SJSA1 (cell line): ENCODE data around the gene PROB1. TPM values are rescaled to one million over a fixed set of nuclear protein-coding genes. Genes with fewer than 3 reads are reported as not detected.
"Not testable (repeated sequence)": the region's sequence is repeated elsewhere in the genome, so short reads cannot be mapped to it uniquely, and the experiment has no call there.

Experiments used
- DNase-seq, 2 experiments: peaks; one replicate each; pipeline ENCODE4 v3.0.0-alpha.2; 2015 to 2020; ENCODE audit warnings: low spot score in 2 of 2, low read depth in 1 of 2
- H3K27ac ChIP-seq: fragments of 250-450 bp; sonication (Bioruptor Pico); 2 replicates; pipeline ENCODE4 v1.5.1; 2020; ENCODE audit warnings: mild to moderate bottlenecking, moderate library complexity
- H3K27me3 ChIP-seq: fragments of 250-450 bp; sonication (Bioruptor Pico); replicated peaks from 2 replicates; pipeline ENCODE4 v1.5.1; 2020; ENCODE audit warnings: mild to moderate bottlenecking, moderate library complexity
- H3K36me3 ChIP-seq: fragments of 250-450 bp; sonication (Bioruptor Pico); 2 replicates; pipeline ENCODE4 v1.5.1; 2020; ENCODE audit warnings: mild to moderate bottlenecking
- H3K4me1 ChIP-seq: fragments of 250-450 bp; sonication (Bioruptor Pico); replicated peaks from 2 replicates; pipeline ENCODE4 v1.6.1; 2021; ENCODE audit warnings: mild to moderate bottlenecking
- H3K4me3 ChIP-seq: fragments of 250-450 bp; sonication (Bioruptor Pico); 2 replicates; pipeline ENCODE4 v1.5.1; 2020; ENCODE audit warnings: mild to moderate bottlenecking
- H3K9me3 ChIP-seq: fragments of 250-450 bp; sonication (Bioruptor Pico); replicated peaks from 2 replicates; pipeline ENCODE4 v1.5.1; 2020; ENCODE audit warnings: mild to moderate bottlenecking
- total RNA-seq: library from RNA; depleted of rRNA; stranded (reverse); fragments of >200 nt; shearing (Covaris generic); gene quantifications from 2 replicates; pipeline ENCODE4 v1.2.3, GENCODE V29; 2014; rRNA removed

The PROB1 gene
- 0.25 and 0.58 TPM in 2 replicates for total RNA-seq

DNA sequence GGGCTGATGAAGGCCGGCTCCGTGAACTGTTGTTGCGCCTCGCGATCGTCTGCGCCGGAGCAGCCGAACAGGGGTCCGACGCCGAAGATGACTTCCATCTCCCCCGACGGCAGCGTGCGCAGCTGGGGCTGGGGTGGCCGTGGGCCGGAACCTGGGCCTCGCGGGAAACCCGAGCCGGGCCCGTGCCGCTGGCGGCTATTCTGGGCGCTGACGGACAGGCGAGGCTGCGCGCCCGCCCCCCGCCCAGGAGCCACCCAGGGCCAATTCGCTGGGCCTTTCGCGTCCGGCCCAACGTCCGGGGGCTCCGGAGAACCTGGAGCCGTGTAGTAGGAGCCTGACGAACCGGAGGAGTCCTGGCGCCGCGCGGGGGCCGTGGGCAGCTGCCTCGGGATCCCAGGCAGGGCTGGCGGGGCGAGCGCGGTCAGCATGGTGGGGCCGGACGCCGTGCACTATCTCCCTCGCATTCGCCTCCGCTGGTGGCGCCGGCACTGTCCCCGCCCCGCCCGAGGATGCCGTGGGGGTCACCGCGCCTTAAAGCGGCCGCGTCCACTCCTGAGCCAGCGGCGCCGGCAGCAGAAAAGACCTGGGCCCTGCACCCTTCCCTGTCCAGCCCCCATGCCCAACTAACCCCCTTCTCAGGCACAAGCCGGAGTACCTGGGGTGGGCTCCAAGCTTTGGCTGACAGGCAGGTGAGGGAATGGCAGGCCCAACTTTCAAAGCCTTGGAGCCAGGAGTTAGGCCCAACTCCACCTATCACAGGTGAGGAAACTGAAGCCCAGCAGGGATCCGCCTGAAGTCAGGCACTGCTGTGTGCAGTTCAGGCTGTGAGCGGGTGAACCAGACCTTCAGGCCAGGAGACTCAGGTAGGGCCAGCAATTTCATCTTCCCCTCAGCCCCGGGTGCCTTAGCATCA is at the start of gene PROB1:
TSS of gene PROB1 (minus strand) at position 451 of the 913 bp plus-strand sequence. CDS start at position 428, 23 bp downstream.
- peaks cover 15% of the 10 kb centered on the region for H3K9me3 ChIP-seq
- no peak within 1 kb of the TSS for H3K27ac ChIP-seq
- no peak for DNase-seq

GRCh38 chr5:139443831-139444453 is 49.0 kb upstream of the PROB1 start:
- Histone ChIP-seq H3K27me3 (no peaks in the 10 kb centered on the region), H3K9me3 (no peaks in the 10 kb centered on the region), H3K4me3 (no peak overlapping the region), H3K4me1 (peaks cover 34% of the 10 kb centered on the region), H3K27ac (0 out of 2 replicates have a peak overlapping the region, but pooled peaks have one; percentile 2), H3K36me3 (no peaks in the 10 kb centered on the region)
- DNase-seq: peak in 1 of 2 experiments; percentile 62

More for the DNA sequence above, at the start of gene PROB1:
- H3K4me3 ChIP-seq: no peak within 1 kb of the TSS
- no peaks in the 10 kb centered on the region for H3K36me3 ChIP-seq
- H3K4me1 ChIP-seq: peaks cover 32% of the 10 kb centered on the region
- peaks cover 14% of the 10 kb centered on the region for H3K27me3 ChIP-seq

DNA sequence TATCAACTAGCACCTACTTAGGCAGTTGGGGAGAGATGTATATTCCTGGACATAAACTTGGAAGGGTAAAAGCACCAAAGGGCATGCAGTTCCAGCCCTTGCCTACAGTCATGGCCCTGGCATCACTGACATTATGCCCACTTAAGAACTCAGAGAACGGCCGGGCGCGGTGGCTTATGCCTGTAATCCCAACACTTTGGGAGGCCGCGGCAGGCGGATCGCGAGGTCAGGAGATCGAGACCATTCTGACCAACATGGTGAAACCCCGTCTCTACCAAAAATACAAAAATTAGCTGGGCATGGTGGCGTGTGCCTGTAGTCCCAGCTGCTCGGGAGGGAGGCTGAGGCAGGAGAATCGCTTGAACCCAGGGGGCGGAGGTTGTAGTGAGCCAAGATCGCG is 45.5 kb upstream of the PROB1 start:
- H3K27ac ChIP-seq, H3K4me3 ChIP-seq, H3K36me3 ChIP-seq, H3K9me3 ChIP-seq, DNase-seq, H3K27me3 ChIP-seq: not testable (repeated sequence)
- H3K4me1 ChIP-seq: peaks cover 29% of the 10 kb centered on the region

GRCh38 chr5:139439013-139439903 is 44.4 kb upstream of the PROB1 start, which contains the start of gene DNAJC18:
Gene DNAJC18, minus strand, starts transcription at chr5:139439525. Its CDS starts 80 bp downstream, at chr5:139439445.
- Histone ChIP-seq H3K4me1 (peaks cover 23% of the 10 kb centered on the region), H3K27me3 (no peaks in the 10 kb centered on the region), H3K4me3 (peak within 1 kb of the TSS; percentile 77), H3K27ac (peak within 1 kb of the TSS; percentile 85), H3K9me3 (no peaks in the 10 kb centered on the region), H3K36me3 (no peaks in the 10 kb centered on the region; the same call in none of the 2 replicates)
- peak; percentile 89 to 97 for DNase-seq

DNA sequence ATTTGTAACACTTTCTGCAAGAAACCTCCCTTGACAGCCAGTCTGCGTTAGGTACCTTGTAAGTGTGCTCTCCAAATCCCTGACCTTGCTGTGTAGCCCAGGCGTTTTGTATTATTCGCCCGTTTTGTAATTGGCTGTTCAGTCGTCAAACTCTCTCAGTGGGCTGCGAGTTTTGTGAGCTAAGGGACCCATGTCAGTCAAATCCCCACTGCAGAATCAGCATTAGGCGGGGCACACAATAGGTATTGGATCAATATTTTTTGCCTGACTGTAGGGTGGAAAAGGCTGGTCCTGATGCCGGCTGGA is 43.8 kb upstream of the PROB1 start:
- Histone ChIP-seq H3K4me3 (peak overlapping the region; percentile 77), H3K27ac (no peak overlapping the region), H3K4me1 (peaks cover 17% of the 10 kb centered on the region), H3K9me3 (no peaks in the 10 kb centered on the region), H3K27me3 (no peaks in the 10 kb centered on the region), H3K36me3 (no peaks in the 10 kb centered on the region; the same call in none of the 2 replicates)
- no peak for DNase-seq

DNA sequence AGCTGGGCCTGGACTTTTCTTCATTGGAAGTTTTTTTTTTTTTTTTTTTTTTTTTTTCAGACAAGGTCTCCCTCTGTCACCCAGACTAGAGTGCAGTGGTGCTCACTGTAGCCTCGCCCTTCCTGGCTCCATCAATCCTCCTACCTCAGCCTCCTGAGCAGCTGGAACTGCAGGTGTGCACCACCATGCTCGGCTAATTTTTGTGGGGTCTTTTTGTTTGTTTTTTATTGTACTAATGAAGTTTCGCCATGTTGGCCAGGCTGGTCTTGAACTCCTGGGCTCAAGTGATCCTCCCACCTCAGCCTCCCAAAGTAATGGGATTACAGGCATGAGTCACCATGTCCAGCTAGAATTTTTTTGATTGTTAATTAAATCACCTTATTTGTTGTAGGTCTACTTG is 40.8 kb upstream of the PROB1 start:
- Histone ChIP-seq H3K9me3 (no peaks in the 10 kb centered on the region), H3K4me1 (peaks cover 14% of the 10 kb centered on the region), H3K27ac (no peak overlapping the region), H3K36me3 (no peaks in the 10 kb centered on the region; the same call in none of the 2 replicates), H3K27me3 (no peaks in the 10 kb centered on the region), H3K4me3 (no peak overlapping the region)
- DNase-seq: no peak

DNA sequence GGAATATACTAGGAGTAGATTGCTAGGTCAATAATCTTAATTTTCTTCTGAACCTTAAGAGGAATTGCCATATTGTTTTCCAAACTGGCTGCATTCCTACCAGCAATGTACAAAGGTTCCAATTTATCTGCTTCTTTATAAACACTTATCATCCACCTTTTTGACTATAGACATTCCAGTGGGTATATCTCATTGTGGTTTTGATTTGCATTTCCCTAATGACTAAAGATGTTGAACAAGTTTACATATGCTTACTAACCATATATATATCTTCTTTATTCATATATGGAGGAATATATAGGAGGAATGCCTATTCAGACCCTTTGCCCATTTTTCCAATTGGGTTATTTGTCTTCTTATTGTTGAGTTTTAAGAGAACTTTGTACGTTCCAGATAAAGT is 36.8 kb upstream of the PROB1 start:
- no peak for DNase-seq
- Histone ChIP-seq H3K4me3 (no peak overlapping the region), H3K9me3 (no peaks in the 10 kb centered on the region), H3K36me3 (peaks cover 3% of the 10 kb centered on the region), H3K4me1 (no peaks in the 10 kb centered on the region), H3K27ac (no peak overlapping the region), H3K27me3 (no peaks in the 10 kb centered on the region)

DNA sequence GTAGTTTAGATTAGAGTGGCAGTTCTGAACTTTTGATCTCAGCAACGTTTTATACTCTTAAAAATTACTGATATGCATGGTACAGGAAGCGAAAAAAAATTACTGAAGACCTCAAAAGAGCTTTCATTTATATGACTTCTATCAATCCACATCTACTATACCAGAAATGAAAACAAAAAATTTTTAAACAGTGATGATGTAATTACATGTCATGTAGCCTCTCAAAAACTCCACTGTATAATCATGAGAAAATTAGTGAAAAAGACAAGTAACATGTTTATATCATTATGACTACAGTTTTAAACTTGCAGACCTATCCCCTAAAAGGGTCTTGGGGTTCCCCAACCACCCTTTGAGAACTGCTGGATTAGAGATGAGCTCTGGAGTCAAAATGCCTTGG is 35.1 kb upstream of the PROB1 start:
- Histone ChIP-seq H3K27me3 (no peaks in the 10 kb centered on the region), H3K4me3 (no peak overlapping the region), H3K27ac (no peak overlapping the region), H3K9me3 (no peaks in the 10 kb centered on the region), H3K36me3 (peaks cover 6% of the 10 kb centered on the region; the same call in 1 of the 2 replicates), H3K4me1 (no peaks in the 10 kb centered on the region)
- DNase-seq: no peak

DNA sequence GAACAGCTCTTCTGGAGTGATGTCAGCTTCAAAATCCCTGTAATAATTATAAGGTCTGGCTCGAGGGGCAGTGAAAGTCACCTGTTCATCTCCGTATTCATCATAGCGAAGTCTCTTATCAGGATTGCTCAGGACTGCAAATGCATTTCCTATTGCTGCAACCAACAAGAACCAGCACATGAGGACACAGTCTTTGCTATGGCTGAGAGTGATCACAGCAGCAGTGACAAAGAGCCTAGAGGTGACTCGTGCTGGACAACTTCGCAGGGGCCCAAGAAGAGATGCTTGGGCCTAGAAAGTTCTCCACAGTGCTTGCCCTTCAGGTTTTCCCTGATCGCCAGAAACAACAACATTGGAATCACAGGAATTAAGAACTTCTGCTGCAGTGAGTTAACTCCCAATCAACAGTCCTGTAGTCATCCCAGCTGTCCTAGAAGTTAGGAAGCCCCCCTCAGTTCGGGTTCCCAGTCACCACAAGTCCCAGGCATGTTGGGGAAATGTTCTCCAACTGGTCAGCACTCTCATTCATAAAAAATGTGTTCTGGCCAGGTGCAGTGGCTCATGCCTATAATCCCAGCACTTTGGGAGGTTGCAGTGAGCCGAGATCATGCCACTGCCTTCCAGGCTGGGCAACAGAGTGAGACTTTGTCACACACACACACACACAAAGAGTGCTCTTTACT is 31.4 kb upstream of the PROB1 start:
- DNase-seq: no peak
- Histone ChIP-seq H3K36me3 (peaks cover 6% of the 10 kb centered on the region; the same call in 1 of the 2 replicates), H3K4me3 (no peak overlapping the region)

DNA sequence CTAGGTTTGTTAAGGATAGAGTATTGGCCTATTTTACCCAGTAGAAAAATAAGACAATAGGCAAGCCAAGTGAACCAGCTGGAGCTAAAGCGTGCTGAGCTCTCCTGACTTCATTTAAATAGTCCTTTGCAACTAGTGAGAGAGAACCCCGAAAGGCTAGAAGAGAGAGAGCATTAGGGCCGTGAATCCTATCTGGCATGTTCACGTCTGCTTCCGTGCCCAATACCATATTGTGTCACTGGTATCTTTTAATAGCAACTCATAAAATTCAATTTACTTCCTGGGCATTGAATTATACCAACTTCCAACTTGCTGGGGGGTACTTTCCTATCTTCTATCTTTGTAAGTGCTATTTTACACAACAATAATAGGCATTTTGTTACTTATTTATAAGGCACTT is 30.6 kb upstream of the PROB1 start:
- Histone ChIP-seq H3K9me3 (no peaks in the 10 kb centered on the region), H3K27ac (no peak overlapping the region), H3K27me3 (no peaks in the 10 kb centered on the region), H3K4me1 (no peaks in the 10 kb centered on the region), H3K4me3 (no peak overlapping the region), H3K36me3 (peaks cover 8% of the 10 kb centered on the region)
- DNase-seq: no peak

More for the DNA sequence above, 31.4 kb upstream of the PROB1 start:
- no peaks in the 10 kb centered on the region for H3K4me1 ChIP-seq
- no peaks in the 10 kb centered on the region for H3K9me3 ChIP-seq
- no peak overlapping the region for H3K27ac ChIP-seq
- no peaks in the 10 kb centered on the region for H3K27me3 ChIP-seq

DNA sequence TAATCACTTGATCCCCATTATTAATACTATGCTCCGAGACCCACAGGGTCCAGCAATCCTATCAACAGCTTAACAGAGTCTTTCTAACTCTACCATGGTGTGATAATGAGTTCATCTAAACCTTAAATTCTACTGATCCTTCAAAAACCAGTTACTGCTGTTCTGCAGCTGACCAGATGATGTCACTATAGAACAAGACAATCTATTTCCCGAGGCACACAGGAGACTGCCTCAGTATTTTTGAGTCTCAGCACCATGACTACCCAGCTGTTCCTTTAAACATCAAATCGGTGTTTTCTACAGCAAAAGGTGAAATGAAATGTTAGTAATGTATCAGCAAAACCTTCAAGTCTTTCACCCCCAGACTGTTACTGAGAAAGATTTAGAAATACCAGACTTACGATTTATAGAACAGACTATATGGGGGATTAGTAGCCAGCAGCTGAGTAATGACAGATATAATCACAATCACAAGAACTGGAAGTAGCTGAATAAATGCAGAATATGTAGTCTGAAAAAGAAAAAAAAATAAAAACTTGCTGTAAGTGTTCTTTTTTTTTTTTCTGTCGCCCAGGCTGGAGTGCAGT is 27.5 kb upstream of the PROB1 start:
- no peaks in the 10 kb centered on the region for H3K9me3 ChIP-seq
- no peaks in the 10 kb centered on the region for H3K27me3 ChIP-seq
- H3K36me3 ChIP-seq: peaks cover 18% of the 10 kb centered on the region
- no peak overlapping the region for H3K27ac ChIP-seq
- peak; percentile 59 to 69 for DNase-seq
- H3K4me3 ChIP-seq: no peak overlapping the region
- no peaks in the 10 kb centered on the region for H3K4me1 ChIP-seq

DNA sequence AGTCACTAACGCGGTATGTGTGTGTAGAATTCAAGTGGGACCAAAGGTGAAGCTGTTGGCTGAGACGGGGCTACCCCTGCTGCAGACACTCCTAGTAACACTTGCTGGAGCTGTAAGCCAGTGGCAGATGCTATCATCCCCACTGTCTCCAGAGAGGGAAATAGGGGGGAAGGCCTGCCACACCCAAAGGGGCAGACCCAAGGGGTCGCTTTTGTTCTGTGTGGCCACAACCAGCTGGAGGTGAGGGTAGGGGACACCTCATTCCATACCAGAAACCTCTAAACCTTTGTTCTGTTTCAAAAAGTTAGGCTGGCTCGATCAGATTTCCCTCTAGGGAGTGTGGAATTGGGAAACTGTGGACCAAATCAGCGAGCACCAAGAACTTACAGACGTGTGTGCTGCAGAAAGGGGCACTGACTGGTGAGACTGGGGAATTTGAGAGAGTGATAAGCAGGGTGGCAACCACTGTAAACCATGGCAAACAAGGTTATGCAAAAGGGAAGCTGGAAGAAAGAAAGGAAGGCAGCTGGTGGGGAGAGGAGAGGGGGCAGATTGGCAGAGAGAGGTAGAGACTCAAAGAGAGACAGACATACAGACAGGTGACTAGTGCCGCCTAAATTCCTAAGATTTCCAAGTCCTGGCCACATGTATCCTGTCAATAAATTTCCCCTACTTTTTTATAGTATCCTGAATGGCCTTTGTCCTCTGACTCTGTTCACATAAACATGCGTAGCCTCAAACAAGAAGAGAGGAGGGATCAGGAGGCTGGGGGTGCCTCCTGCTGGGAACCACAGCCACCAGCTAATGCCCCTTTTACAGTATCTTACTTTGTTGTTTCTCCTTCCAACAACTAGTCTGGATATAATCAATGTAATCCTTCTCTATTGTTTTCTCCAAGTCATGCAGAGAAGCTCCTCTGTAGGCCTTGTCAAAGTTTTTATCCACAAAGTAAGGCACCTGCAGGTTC is 24.6 kb upstream of the PROB1 start:
- DNase-seq: no peak
- Histone ChIP-seq H3K27ac (no peak overlapping the region), H3K9me3 (no peaks in the 10 kb centered on the region), H3K4me1 (no peaks in the 10 kb centered on the region; the same call in 1 of the 2 replicates), H3K27me3 (no peaks in the 10 kb centered on the region), H3K36me3 (peaks cover 19% of the 10 kb centered on the region), H3K4me3 (no peak overlapping the region)
